GM12892 (cell line): ENCODE data around the gene RAB9A.
A peak's percentile ranks its signal among the peaks of the same experiment; 100 is the strongest.

Experiments
- POLR2A ChIP-seq: IDR thresholded peaks from 2 replicates; pipeline ENCODE4 v1.6.1; 2011; ENCODE audit warnings: low read depth, low read length, control low read depth
- POLR2AphosphoS5 ChIP-seq: IDR thresholded peaks from 2 replicates; pipeline ENCODE4 v1.6.1; 2011; ENCODE audit warnings: low read depth, low read length, control low read depth
- TAF1 ChIP-seq: IDR thresholded peaks from 2 replicates; pipeline ENCODE4 v1.6.1; 2011; ENCODE audit warnings: low read depth, mild to moderate bottlenecking, control low read depth, low read length, borderline replicate concordance

GRCh38 chrX:13711141-13711540 lies 22.2 kb downstream of the RAB9A start:
- peak; percentile 50; the same call in 1 of the 2 replicates for TF ChIP-seq POLR2AphosphoS5
- TF ChIP-seq POLR2A: no peak
- no peak for TF ChIP-seq TAF1
